Neuron (in vitro differentiated cells): ENCODE data around the gene USH1C.

Experiments
- H2AFZ ChIP-seq: one replicate; pipeline ENCODE4 v1.6.1; 2013; ENCODE audit warnings: low read depth, mild to moderate bottlenecking, inconsistent platforms, low read length, moderate library complexity
- H3K27me3 ChIP-seq: one replicate; pipeline ENCODE4 v1.6.1; 2013; ENCODE audit warnings: low read length; ENCODE audit not compliant: insufficient read depth
- H3K36me3 ChIP-seq: one replicate; pipeline ENCODE4 v1.6.1; 2013; ENCODE audit warnings: low read length; ENCODE audit not compliant: insufficient read depth
- H3K4me1 ChIP-seq: one replicate; pipeline ENCODE4 v1.6.1; 2013; ENCODE audit warnings: low read length; ENCODE audit not compliant: insufficient read depth
- H3K4me3 ChIP-seq: 2 replicates; pipeline ENCODE4 v1.5.1; 2013; ENCODE audit warnings: mild to moderate bottlenecking, low read length, moderate library complexity
- H3K9me3 ChIP-seq: one replicate; pipeline ENCODE4 v1.6.1; 2013; ENCODE audit warnings: low read length

USH1C gene

GRCh38 chr11:17473071-17473744, 71.0 kb downstream of the USH1C start:
- Histone ChIP-seq H3K36me3 (no peaks in the 10 kb centered on the region), H3K4me1 (peaks cover 5% of the 10 kb centered on the region), H3K4me3 (no peak overlapping the region), H2AFZ (no peak overlapping the region), H3K9me3 (no peaks in the 10 kb centered on the region), H3K27me3 (peaks cover 42% of the 10 kb centered on the region)

- no peaks in the 10 kb centered on the region for H3K9me3 ChIP-seq
- no peak overlapping the region for H2AFZ ChIP-seq
- H3K36me3 ChIP-seq = no peaks in the 10 kb centered on the region
- peaks cover 5% of the 10 kb centered on the region for H3K4me1 ChIP-seq
- peaks cover 35% of the 10 kb centered on the region for H3K27me3 ChIP-seq
- H3K4me3 ChIP-seq = no peak overlapping the region
Observed at GRCh38 chr11:17472467-17472866, 71.7 kb downstream of the USH1C start.

GRCh38 chr11:17471501-17471900, 72.7 kb downstream of the USH1C start:
- H2AFZ ChIP-seq = no peak overlapping the region
- H3K36me3 ChIP-seq = no peaks in the 10 kb centered on the region
- H3K27me3 ChIP-seq = peaks cover 28% of the 10 kb centered on the region
- no peaks in the 10 kb centered on the region for H3K9me3 ChIP-seq
- H3K4me3 ChIP-seq = no peak overlapping the region
- H3K4me1 ChIP-seq = peaks cover 5% of the 10 kb centered on the region

- Histone ChIP-seq H3K4me1 (no peaks in the 10 kb centered on the region), H3K36me3 (no peaks in the 10 kb centered on the region), H3K4me3 (no peak overlapping the region), H2AFZ (no peak overlapping the region), H3K27me3 (peaks cover 16% of the 10 kb centered on the region), H3K9me3 (no peaks in the 10 kb centered on the region)
Observed at GRCh38 chr11:17469998-17470397, 74.2 kb downstream of the USH1C start.

GRCh38 chr11:17468122-17468521, 76.1 kb downstream of the USH1C start:
- Histone ChIP-seq H3K4me1 (no peaks in the 10 kb centered on the region), H2AFZ (no peak overlapping the region), H3K27me3 (no peaks in the 10 kb centered on the region), H3K4me3 (no peak overlapping the region), H3K9me3 (no peaks in the 10 kb centered on the region), H3K36me3 (no peaks in the 10 kb centered on the region)

- Histone ChIP-seq H3K4me3 (no peak overlapping the region), H3K27me3 (no peaks in the 10 kb centered on the region), H3K4me1 (no peaks in the 10 kb centered on the region), H2AFZ (no peak overlapping the region), H3K36me3 (no peaks in the 10 kb centered on the region), H3K9me3 (no peaks in the 10 kb centered on the region)
Observed at GRCh38 chr11:17463546-17464174, 80.6 kb downstream of the USH1C start.

GRCh38 chr11:17462940-17463339, 81.3 kb downstream of the USH1C start:
- H3K4me1 ChIP-seq = no peaks in the 10 kb centered on the region
- no peaks in the 10 kb centered on the region for H3K36me3 ChIP-seq
- H3K27me3 ChIP-seq = no peaks in the 10 kb centered on the region
- no peak overlapping the region for H2AFZ ChIP-seq
- no peaks in the 10 kb centered on the region for H3K9me3 ChIP-seq
- no peak overlapping the region for H3K4me3 ChIP-seq

- no peaks in the 10 kb centered on the region for H3K9me3 ChIP-seq
- H3K4me1 ChIP-seq = no peaks in the 10 kb centered on the region
- H3K27me3 ChIP-seq = peaks cover 8% of the 10 kb centered on the region
- no peak overlapping the region for H3K4me3 ChIP-seq
- no peaks in the 10 kb centered on the region for H3K36me3 ChIP-seq
- H2AFZ ChIP-seq = no peak overlapping the region
Observed at GRCh38 chr11:17460406-17460805, 83.8 kb downstream of the USH1C start.

- H3K4me1 ChIP-seq = no peaks in the 10 kb centered on the region
- H3K27me3 ChIP-seq = peaks cover 8% of the 10 kb centered on the region
- no peak overlapping the region for H2AFZ ChIP-seq
- H3K4me3 ChIP-seq = no peak overlapping the region
- no peaks in the 10 kb centered on the region for H3K9me3 ChIP-seq
- H3K36me3 ChIP-seq = no peaks in the 10 kb centered on the region
Observed at GRCh38 chr11:17459236-17459896, 84.8 kb downstream of the USH1C start.

GRCh38 chr11:17458268-17458667, 85.9 kb downstream of the USH1C start:
- H3K36me3 ChIP-seq = no peaks in the 10 kb centered on the region
- peaks cover 8% of the 10 kb centered on the region for H3K27me3 ChIP-seq
- H3K9me3 ChIP-seq = no peaks in the 10 kb centered on the region
- no peaks in the 10 kb centered on the region for H3K4me1 ChIP-seq
- H2AFZ ChIP-seq = no peak overlapping the region
- H3K4me3 ChIP-seq = no peak overlapping the region

GRCh38 chr11:17457396-17458173, 86.6 kb downstream of the USH1C start:
- Histone ChIP-seq H3K4me1 (no peaks in the 10 kb centered on the region), H2AFZ (no peak overlapping the region), H3K4me3 (no peak overlapping the region), H3K27me3 (peaks cover 8% of the 10 kb centered on the region), H3K9me3 (peaks cover under 1% of the 10 kb centered on the region), H3K36me3 (no peaks in the 10 kb centered on the region)

- H3K4me3 ChIP-seq = no peak overlapping the region
- H3K9me3 ChIP-seq = peaks cover 4% of the 10 kb centered on the region
- H3K4me1 ChIP-seq = no peaks in the 10 kb centered on the region
- peaks cover 8% of the 10 kb centered on the region for H3K27me3 ChIP-seq
- H2AFZ ChIP-seq = no peak overlapping the region
- no peaks in the 10 kb centered on the region for H3K36me3 ChIP-seq
Observed at GRCh38 chr11:17452668-17453067, 91.5 kb downstream of the USH1C start.

- Histone ChIP-seq H3K36me3 (no peaks in the 10 kb centered on the region), H3K4me1 (no peaks in the 10 kb centered on the region), H2AFZ (no peak overlapping the region), H3K27me3 (no peaks in the 10 kb centered on the region), H3K4me3 (no peak overlapping the region), H3K9me3 (peaks cover 4% of the 10 kb centered on the region)
Observed at GRCh38 chr11:17449158-17449557, 95.1 kb downstream of the USH1C start.
